GM23248 (cell line): ENCODE data around the gene KIR3DL3.

ENCODE experiments used
- EZH2 ChIP-seq: fragments of 200-600 bp; sonication (generic); IDR thresholded peaks from 2 replicates; pipeline ENCODE4 v1.6.1; 2018; ENCODE audit warnings: antibody characterized with exemption, mild to moderate bottlenecking; ENCODE audit not compliant: insufficient read depth, poor library complexity, severe bottlenecking
- EZH2phosphoT487 ChIP-seq: fragments of 200-600 bp; sonication (generic); IDR thresholded peaks from 2 replicates; pipeline ENCODE4 v1.6.1; 2018; ENCODE audit warnings: antibody characterized with exemption, moderate library complexity, mild to moderate bottlenecking, low read depth; ENCODE audit not compliant: insufficient read depth

DNA sequence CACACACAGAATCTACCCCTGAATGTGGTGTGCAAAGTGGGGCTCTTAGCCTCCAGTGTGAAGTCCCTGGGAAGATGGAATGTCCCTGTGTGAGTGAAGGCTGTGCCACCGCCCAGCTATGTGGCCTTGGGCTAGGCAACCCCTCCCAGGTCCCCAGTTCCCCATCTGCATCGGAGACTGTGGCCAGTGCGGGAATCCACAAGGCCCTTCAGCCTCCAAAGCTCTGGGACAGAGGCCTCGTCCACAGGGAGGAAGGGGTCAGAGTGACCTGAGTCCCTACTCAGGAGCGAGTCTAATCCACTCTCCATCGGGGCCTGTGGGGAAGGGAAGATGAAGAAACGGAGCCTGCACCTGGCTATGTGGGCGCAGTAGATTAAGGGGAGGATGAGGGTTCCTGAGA is 19.3 kb upstream of the KIR3DL3 start:
- TF ChIP-seq EZH2: no peak
- no peak for TF ChIP-seq EZH2phosphoT487
